WTC11 (cell line): ENCODE measurements around the gene SLC11A2. TPM values are rescaled to one million over a fixed set of nuclear protein-coding genes. Genes with fewer than 3 reads are reported as not detected.

Experiments used
- ATAC-seq: fragments of 200-7000 bp; cut with Tn5 transposase; 2 replicates; pipeline ENCODE4 v1.10.0; 2021; ENCODE audit warnings: mild to moderate bottlenecking, moderate library complexity
- CTCF ChIA-PET: fragments of 300-600 bp; sonication (Branson Sonifier 250); formaldehyde crosslinking; loops from one replicate; lab custom pipeline; 2021; ENCODE audit warnings: antibody characterized with exemption; lab: Charles Lee
- POLR2A ChIA-PET: fragments of 350-600 bp; sonication (Branson Sonifier 250); formaldehyde crosslinking; loops from one replicate; lab custom pipeline; 2021; ENCODE audit warnings: antibody characterized with exemption; lab: Charles Lee
- DNase-seq: peaks from one replicate; pipeline ENCODE4 v3.0.0; 2021; ENCODE audit warnings: low spot score
- H3K27ac Mint-ChIP-seq: 2 replicates; pipeline ENCODE4 v1.8.0; 2021; ENCODE audit warnings: mixed read lengths
- H3K27me3 Mint-ChIP-seq: 2 replicates; pipeline ENCODE4 v1.8.0; 2021; ENCODE audit warnings: low read depth, mild to moderate bottlenecking, moderate library complexity, mixed read lengths
- H3K36me3 Mint-ChIP-seq: 2 replicates; pipeline ENCODE4 v1.8.0; 2021; ENCODE audit warnings: mixed read lengths
- H3K4me1 Mint-ChIP-seq: 2 replicates; pipeline ENCODE4 v1.8.0; 2022; ENCODE audit warnings: mixed read lengths
- H3K4me3 Mint-ChIP-seq: 2 replicates; pipeline ENCODE4 v1.8.0; 2021; ENCODE audit warnings: mild to moderate bottlenecking, moderate library complexity, mixed read lengths
- H3K9me3 Mint-ChIP-seq: 2 replicates; pipeline ENCODE4 v1.8.0; 2021; ENCODE audit warnings: mixed read lengths
- ARID4B ChIP-seq: sonication (generic); formaldehyde crosslinking; IDR thresholded peaks from 2 replicates; pipeline ENCODE4 v1.8.0; 2023; ENCODE audit warnings: missing genetic modification reagents, mild to moderate bottlenecking, borderline replicate concordance
- FOXK1 ChIP-seq: sonication (generic); formaldehyde crosslinking; IDR thresholded peaks from 2 replicates; pipeline ENCODE4 v1.8.0; 2022; ENCODE audit warnings: mild to moderate bottlenecking, moderate library complexity, missing genetic modification reagents
- IRF1 ChIP-seq: sonication (generic); formaldehyde crosslinking; IDR thresholded peaks from 2 replicates; pipeline ENCODE4 v1.8.0; 2023; ENCODE audit warnings: missing genetic modification reagents
- MLX ChIP-seq: sonication (generic); formaldehyde crosslinking; IDR thresholded peaks from 2 replicates; pipeline ENCODE4 v1.8.1; 2023; ENCODE audit warnings: mild to moderate bottlenecking, missing genetic modification reagents, moderate library complexity
- MXD4 ChIP-seq: fragments of 250-450 bp; sonication (Bioruptor Pico); IDR thresholded peaks from 2 replicates; pipeline ENCODE4 v1.8.0; 2021; ENCODE audit warnings: mild to moderate bottlenecking, moderate library complexity, borderline replicate concordance
- MYBL2 ChIP-seq: sonication (generic); formaldehyde crosslinking; IDR thresholded peaks from 2 replicates; pipeline ENCODE4 v1.8.1; 2023; ENCODE audit warnings: mild to moderate bottlenecking, moderate library complexity, missing genetic modification reagents
- NFYB ChIP-seq: sonication (generic); formaldehyde crosslinking; conservative IDR thresholded peaks from 2 replicates; pipeline ENCODE4 v1.8.0; 2022; ENCODE audit warnings: low read depth, missing genetic modification reagents
- NR1H2 ChIP-seq: sonication (generic); formaldehyde crosslinking; IDR thresholded peaks from 2 replicates; pipeline ENCODE4 v1.9.0; 2021; ENCODE audit warnings: mild to moderate bottlenecking, moderate library complexity, missing genetic modification reagents
- NR2C2 ChIP-seq: sonication (generic); formaldehyde crosslinking; IDR thresholded peaks from 2 replicates; pipeline ENCODE4 v1.8.0; 2022; ENCODE audit warnings: mild to moderate bottlenecking, missing genetic modification reagents
- NR3C1 ChIP-seq: sonication (generic); formaldehyde crosslinking; conservative IDR thresholded peaks from 2 replicates; pipeline ENCODE4 v1.8.1; 2023; ENCODE audit warnings: low read depth, mild to moderate bottlenecking, missing genetic modification reagents
- STAT6 ChIP-seq: sonication (generic); formaldehyde crosslinking; conservative IDR thresholded peaks from 2 replicates; pipeline ENCODE4 v1.8.1; 2023; ENCODE audit warnings: mild to moderate bottlenecking, low read depth, missing genetic modification reagents, moderate library complexity
- TEAD4 ChIP-seq: sonication (generic); formaldehyde crosslinking; IDR thresholded peaks from 2 replicates; pipeline ENCODE4 v1.8.0; 2022; ENCODE audit warnings: mild to moderate bottlenecking, missing genetic modification reagents
- ZNF396 ChIP-seq: fragments of 250-450 bp; sonication (Bioruptor Pico); IDR thresholded peaks from 2 replicates; pipeline ENCODE4 v1.8.0; 2021; ENCODE audit warnings: mild to moderate bottlenecking, moderate library complexity, borderline replicate concordance
- ZNF425 ChIP-seq: fragments of 250-450 bp; sonication (Bioruptor Pico); conservative IDR thresholded peaks from 2 replicates; pipeline ENCODE4 v1.9.0; 2021; ENCODE audit warnings: mild to moderate bottlenecking
- total RNA-seq: library from RNA; stranded (reverse); gene quantifications from 3 replicates; pipeline ENCODE4 v1.2.3, GENCODE V29; 2021
- TF ChIP-seq, protein P1 (sequence below): fragments of 250-450 bp; sonication (Bioruptor Pico); IDR thresholded peaks from 2 replicates; pipeline ENCODE4 v2.1.2; 2022; ENCODE audit warnings: mild to moderate bottlenecking, moderate library complexity
- TF ChIP-seq, protein P2 (sequence below): fragments of 250-450 bp; sonication (Bioruptor Pico); IDR thresholded peaks from 2 replicates; pipeline ENCODE4 v1.9.0; 2021; ENCODE audit warnings: moderate library complexity, mild to moderate bottlenecking, inconsistent platforms, borderline replicate concordance
- TF ChIP-seq, protein P3 (sequence below): sonication (generic); formaldehyde crosslinking; IDR thresholded peaks from 2 replicates; pipeline ENCODE4 v1.8.1; 2022; ENCODE audit warnings: mild to moderate bottlenecking, moderate library complexity, missing genetic modification reagents

SLC11A2 gene
- total RNA-seq, 1 experiment from 2014 or later: 58.0 TPM

GRCh38 chr12:50990791-50991190, 35.4 kb downstream of the SLC11A2 start:
- no peak overlapping the region for H3K27ac Mint-ChIP-seq
- H3K4me3 Mint-ChIP-seq: no peak overlapping the region
- H3K36me3 Mint-ChIP-seq: peaks cover 56% of the 10 kb centered on the region
- no peaks in the 10 kb centered on the region for H3K9me3 Mint-ChIP-seq
- no peaks in the 10 kb centered on the region for H3K27me3 Mint-ChIP-seq
- ChIA-PET CTCF (no interaction called here), POLR2A (no interaction called here)
- ATAC-seq: no peak
- H3K4me1 Mint-ChIP-seq: 0 out of 2 replicates have a peak, but pooled peaks cover 4% of the 10 kb centered on the region
- no peak for TF ChIP-seq MYBL2
- TF ChIP-seq, protein P1, sequence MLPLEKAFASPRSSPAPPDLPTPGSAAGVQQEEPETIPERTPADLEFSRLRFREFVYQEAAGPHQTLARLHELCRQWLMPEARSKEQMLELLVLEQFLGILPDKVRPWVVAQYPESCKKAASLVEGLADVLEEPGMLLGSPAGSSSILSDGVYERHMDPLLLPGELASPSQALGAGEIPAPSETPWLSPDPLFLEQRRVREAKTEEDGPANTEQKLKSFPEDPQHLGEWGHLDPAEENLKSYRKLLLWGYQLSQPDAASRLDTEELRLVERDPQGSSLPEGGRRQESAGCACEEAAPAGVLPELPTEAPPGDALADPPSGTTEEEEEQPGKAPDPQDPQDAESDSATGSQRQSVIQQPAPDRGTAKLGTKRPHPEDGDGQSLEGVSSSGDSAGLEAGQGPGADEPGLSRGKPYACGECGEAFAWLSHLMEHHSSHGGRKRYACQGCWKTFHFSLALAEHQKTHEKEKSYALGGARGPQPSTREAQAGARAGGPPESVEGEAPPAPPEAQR (CRISPR knock-in tag): no peak
- TF ChIP-seq, protein P2, sequence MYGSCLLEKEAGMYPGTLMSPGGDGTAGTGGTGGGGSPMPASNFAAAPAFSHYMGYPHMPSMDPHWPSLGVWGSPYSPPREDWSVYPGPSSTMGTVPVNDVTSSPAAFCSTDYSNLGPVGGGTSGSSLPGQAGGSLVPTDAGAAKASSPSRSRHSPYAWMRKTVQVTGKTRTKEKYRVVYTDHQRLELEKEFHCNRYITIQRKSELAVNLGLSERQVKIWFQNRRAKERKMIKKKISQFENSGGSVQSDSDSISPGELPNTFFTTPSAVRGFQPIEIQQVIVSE (CRISPR knock-in tag): no peak
- TF ChIP-seq STAT6 (CRISPR knock-in tag): no peak
- TF ChIP-seq NR1H2: no peak
- TF ChIP-seq MXD4 (CRISPR knock-in tag): no peak
- TF ChIP-seq ZNF425 (CRISPR knock-in tag): no peak
- no peak for TF ChIP-seq NFYB (CRISPR knock-in tag)
- no peak for TF ChIP-seq MLX (CRISPR knock-in tag)
- TF ChIP-seq IRF1 (CRISPR knock-in tag): no peak
- TF ChIP-seq FOXK1: no peak
- no peak for TF ChIP-seq TEAD4
- TF ChIP-seq, protein P3, sequence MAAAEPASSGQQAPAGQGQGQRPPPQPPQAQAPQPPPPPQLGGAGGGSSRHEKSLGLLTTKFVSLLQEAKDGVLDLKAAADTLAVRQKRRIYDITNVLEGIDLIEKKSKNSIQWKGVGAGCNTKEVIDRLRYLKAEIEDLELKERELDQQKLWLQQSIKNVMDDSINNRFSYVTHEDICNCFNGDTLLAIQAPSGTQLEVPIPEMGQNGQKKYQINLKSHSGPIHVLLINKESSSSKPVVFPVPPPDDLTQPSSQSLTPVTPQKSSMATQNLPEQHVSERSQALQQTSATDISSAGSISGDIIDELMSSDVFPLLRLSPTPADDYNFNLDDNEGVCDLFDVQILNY (CRISPR knock-in tag): no peak
- no peak for TF ChIP-seq NR3C1 (CRISPR knock-in tag)
- TF ChIP-seq ARID4B (CRISPR knock-in tag): no peak
- no peak for TF ChIP-seq ZNF396 (CRISPR knock-in tag)
- no peak for TF ChIP-seq NR2C2 (CRISPR knock-in tag)
- DNase-seq: no peak
